HG03139 (cell line): ENCODE data around the gene SDK1.
"Not testable (repeated sequence)": the region's sequence is repeated elsewhere in the genome, so short reads cannot be mapped to it uniquely, and the experiment has no call there.

Experiments used
- ATAC-seq: cut with Tn5 transposase; IDR thresholded peaks from one replicate; pipeline ENCODE4 v1.9.1; 2021; ENCODE audit not compliant: unreplicated experiment

SDK1 gene

DNA sequence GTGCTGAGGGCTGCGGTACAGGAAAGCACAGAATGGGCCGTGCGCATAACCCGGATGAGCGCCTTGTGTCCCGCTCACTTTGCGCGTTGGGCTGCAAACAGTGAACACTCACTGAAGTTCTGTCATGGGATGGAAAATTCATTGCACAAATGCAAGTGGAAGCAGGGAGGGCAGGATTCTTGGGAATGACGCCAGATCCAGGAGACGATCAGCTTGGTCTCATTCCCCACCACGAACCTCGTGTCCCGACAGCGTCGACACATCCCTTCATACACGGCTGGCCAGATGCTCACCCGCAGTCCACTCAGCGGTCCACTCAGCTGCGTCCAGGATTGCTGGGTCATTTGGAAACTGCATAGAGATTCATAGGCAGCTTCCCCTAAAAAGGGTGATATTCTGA, 607.1 kb downstream of the SDK1 start:
- ATAC-seq, result no peak

DNA sequence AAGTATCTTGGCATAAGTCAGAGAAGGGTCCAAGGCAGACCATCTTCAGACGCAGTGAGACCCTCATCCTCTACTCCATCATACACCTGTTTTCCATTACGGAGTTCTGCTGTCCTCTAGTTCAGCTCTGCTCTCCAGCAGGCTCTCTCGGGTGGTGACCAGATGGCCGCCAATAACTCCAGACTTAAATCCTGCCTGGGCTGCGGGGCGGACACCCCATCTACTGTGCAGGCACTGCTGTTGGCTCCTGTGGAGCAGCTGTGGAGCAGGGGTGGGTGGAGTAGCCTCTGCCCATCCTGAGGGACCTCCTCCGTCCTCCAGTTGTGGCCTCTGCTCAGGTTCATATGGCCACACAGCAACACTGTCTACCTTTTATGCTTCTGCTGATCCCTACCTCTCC, 608.1 kb downstream of the SDK1 start:
- no peak for ATAC-seq

DNA sequence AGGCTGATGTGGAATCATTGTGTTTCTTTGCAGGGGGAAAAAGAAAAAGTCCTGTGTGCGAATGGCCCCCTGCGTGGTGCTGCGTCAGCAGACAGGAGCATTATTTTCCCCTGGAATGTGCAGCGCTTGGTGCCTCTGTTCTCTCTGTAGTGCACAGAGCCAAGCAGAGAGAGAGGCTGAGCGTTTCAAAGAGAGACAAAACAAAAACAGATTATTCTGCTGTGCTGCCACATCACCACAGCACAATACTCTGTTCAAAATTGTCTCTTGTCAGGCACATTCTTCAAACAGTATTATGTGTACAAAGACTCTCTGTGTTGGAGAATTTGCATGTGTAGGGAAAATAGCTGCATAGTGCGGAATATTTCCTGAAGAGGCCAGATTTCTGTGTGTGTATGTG, 609.0 kb downstream of the SDK1 start:
- no peak for ATAC-seq

DNA sequence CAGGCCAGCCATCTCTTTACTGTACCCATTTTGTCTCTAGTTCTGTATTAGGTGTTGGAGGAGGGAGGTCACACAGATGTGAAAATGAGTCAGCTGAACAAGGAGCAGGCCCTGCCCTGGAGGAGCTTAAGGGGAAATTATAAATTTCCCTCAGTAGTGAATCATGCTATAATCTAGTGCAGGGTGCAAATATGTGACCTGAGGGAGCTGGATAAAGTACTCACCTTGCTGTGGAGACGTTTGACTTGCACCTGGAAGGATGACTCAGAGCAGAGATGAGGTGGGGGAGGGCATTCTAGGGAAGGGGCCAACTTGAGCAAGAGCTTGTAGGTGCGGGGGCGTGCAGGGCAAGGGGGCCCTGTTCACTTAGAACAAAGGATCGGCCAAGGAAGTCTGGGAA, 610.6 kb downstream of the SDK1 start:
- no peak for ATAC-seq

DNA sequence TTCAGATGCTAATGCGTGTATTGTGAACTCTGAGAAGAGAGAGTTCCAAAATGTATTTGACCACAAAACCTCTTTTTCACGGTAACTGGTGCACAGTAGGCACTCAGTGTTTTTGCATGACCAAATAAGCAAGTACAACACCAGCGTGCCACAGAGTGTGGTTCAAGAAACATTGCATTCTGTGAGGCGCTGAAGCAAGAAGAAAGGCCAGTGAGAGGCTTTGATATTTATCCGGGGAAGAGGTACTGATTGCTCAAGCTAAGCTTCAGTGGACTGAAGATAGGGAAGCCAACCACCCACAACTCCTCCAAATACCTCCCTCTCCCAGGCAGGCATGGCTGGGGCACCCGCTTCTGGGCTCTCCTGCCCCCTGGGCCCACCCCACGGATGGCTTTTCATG, 611.2 kb downstream of the SDK1 start:
- ATAC-seq, result no peak

- no peak for ATAC-seq
Observed at GRCh38 chr7:3914051-3914775, 613.2 kb downstream of the SDK1 start.

- no peak for ATAC-seq
Observed at GRCh38 chr7:3915337-3915878, 614.4 kb downstream of the SDK1 start.

GRCh38 chr7:3916146-3916545, 615.1 kb downstream of the SDK1 start:
- no peak for ATAC-seq

DNA sequence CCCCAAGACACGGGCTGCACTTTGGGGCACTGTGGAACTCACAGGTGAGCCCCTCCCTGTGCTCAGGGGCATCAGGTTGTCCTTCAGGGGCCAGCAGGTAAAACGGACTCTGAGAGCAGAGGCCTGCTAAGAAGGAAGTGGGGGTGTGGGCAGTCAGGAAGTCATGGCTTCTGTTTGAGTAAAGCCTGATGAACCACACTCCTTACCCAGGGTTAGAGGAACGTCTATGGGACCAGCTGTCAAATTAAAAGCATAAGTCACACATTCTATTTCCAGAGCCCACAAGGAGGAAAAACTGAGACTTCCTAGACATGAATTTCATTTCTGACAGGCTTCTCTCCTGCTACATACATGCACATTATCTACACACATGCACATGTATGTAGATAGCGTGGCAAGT, 616.4 kb downstream of the SDK1 start:
- no peak for ATAC-seq

- no peak for ATAC-seq
Observed at GRCh38 chr7:3918576-3918975, 617.5 kb downstream of the SDK1 start.

DNA sequence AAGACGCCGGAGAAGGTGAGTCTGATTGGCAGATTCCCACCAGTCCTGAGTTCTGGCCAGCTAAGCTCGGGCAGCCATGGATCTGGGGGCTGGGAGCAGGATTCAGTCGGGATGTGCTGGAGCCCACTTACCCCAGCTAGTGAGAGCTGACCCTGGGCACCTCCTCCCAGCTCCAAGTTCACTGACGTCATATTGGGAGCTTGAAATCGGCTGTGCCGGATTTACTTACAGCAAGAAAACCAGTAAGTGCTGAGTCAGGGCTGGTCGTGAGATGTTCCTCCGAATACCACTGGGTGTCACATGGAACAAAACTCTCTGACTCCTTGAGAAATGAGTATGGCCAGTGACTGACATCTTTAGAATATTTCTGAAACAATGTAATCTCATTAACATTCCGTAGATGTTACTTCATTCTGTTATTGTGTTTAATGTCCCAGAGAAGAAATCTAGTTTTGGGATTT, 621.2 kb downstream of the SDK1 start:
- ATAC-seq, result no peak

DNA sequence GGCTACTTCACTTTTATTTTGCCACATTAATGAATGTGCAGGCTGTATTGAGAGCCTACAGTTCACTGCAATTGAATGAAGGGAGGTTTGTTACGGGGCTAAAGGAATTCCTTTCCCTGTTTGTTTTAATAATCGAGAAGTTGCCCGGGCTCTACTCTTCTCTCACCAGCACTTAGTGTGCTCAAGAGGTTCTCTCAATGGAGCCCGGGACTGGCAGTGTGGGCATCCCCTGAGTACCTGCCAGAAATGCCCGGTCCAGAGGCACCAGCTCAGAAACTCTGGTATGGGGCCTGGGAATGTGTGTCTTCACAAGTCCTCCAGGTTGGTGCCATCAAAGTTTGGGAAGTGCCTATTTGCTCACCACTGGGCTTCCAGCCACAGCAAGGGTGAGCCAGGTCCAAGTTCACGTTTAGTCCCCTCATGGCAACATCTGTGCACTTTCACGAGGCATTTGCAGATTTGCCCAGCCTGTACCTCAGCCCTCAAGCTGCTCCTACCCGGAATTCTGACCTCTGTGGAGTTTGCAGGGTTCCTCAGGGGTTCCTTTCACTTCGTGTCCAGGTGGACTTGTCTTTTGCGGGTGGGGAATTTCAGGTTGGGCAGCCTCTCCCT, 622.4 kb downstream of the SDK1 start:
- ATAC-seq, result no peak

- no peak for ATAC-seq
Observed at GRCh38 chr7:3924277-3924676, 623.2 kb downstream of the SDK1 start.

DNA sequence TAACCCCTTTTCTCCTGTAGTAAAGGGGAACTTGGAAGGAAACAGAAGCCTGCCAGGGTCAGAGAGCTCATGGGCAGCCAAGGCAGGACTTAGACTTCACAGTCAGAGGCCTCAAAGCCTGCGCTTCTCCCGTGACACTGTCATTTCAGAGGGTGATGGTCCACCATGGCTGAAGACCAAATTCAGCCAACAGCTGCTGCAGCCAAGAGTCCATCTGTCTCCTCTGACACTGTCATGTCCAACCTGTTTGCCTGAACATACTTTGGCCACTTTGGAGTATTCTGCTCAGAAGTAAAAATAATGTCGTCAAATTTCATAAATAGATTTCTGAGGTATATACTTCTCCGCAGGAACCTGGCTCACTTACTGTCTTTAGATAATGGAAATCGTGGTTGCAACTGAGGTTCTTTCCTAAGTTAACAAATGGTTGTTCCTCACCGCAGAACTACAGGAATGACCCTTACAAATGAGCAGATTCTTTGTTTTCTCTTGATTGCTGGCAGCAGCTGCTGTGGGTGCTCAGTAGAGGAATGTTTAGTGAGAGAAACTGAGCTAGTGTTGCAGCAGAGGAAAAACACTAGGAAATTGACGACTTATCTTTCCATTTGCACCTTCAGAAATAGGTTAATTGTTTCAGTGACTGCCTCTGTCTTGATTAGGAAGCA, 626.5 kb downstream of the SDK1 start:
- no peak for ATAC-seq

DNA sequence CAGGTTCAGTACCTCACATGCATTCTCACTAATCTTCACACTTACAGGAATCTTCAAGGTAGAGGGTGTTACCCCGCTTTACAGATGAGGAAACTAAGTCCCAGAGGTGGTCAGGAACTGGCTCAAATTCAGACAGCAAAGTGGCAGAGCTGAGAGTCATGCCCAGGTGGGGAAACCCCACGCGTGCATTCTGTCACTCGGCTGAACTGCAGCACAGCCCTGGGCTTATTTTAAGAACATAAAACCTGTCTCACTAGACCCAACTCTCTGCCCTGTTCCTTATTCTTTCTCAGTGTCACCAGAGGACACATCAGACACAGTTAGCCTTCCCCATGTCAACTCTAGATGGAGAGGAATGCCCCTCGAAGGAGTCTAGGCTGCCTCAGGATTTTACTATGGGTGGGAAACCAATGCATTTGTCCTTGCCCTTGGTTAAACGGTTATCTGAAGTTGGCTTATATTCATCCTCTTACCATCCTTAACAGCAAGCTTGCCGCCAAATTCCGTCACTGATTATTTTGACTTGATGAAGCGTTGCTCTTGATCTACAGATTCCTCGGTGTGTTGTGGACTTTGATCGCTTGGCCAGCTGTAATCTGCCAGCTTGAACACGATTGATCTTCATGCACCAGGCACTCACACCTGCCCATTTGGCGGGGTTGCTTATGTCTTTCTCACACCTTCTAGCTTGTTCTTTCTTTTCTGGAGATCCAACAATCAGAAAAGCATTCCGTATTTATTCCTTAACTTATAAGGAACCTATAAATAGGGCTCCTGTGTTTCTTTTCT, 627.9 kb downstream of the SDK1 start:
- ATAC-seq, result no peak

DNA sequence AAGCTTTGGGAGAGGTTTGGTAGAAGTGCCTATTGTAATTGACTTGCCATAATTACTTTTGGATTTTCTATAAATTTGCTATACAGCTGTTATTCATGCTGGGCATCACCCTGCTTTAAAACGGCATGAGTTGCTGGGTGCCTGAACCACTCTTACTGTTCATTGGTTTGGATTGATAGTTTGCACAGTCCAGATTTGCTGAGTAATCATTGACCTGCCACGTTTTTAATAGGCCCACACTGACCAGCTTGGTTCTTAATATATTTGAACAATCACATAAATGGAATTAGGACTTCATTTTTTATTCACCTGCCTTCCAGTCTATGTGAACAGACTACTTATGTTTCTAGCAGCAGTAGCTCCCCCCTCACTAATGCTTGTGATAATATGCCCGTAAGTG, 630.8 kb downstream of the SDK1 start:
- ATAC-seq, result no peak

GRCh38 chr7:3937146-3937545, 636.1 kb downstream of the SDK1 start:
- ATAC-seq, result no peak

- ATAC-seq, result no peak
Observed at GRCh38 chr7:3937605-3938004, 636.6 kb downstream of the SDK1 start.

- not testable (repeated sequence) for ATAC-seq
Observed at GRCh38 chr7:3941706-3942105, 640.7 kb downstream of the SDK1 start.

GRCh38 chr7:3942276-3942675, 641.2 kb downstream of the SDK1 start:
- ATAC-seq, result no peak
